GM18951 (cell line): ENCODE measurements around the gene HEYL.
"Not testable (repeated sequence)": the region's sequence is repeated elsewhere in the genome, so short reads cannot be mapped to it uniquely, and the experiment has no call there.

ENCODE experiments used
- POLR2A ChIP-seq: IDR thresholded peaks from 4 replicates; pipeline ENCODE4 v1.6.1; 2011; ENCODE audit warnings: mild to moderate bottlenecking; ENCODE audit not compliant: insufficient read length, insufficient read depth; ENCODE audit errors: extremely low read depth
- in situ Hi-C: fragments of 300-500 bp; cut with MboI; formaldehyde crosslinking; loops from one replicate; pipeline ENCODE4 v1.12.0; 2022; ENCODE audit warnings: low sequenced_read_pairs, mixed read lengths, inconsistent platforms; ENCODE audit not compliant: unreplicated experiment

Gene HEYL

DNA sequence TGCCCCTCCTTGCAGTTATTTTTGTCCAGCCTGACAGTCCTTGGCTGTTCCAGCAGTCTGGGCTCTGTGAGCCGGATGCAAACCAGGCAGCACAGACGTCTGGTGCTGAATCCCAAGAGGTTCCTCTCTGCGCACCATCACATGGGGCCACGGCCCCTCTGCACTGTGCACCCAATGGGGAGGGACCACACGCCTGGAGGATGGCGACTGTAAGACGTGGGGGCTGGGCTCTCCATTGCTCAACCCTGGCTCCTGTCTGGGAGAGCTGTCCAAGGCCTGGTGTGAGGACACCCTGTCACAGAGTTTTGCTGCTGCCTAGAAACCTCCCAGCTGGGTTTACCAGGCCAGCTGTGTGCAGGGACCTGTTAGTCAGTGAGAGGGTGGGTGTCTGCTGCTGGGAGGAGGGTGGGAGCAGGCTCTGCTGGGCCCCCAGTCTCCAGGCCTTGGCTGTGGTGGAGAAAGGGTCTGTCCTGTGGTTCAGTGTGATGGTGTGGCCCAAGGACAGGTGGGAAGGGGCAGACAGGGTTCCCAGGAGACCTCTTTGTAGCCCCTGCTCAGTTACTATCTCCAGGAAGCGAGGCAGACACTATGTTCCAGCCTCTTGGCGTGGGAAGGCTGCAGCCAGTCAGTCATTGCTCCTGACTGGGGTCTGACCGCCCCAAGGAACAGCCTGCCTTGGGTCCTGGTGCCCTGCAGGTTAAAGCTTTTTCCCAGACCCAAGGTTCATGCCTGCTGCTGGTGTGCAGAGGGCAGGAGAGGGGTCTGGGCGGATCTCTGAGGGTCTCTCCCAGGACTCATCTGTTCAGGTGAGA, 13.8 kb downstream of the HEYL start:
- no peak for TF ChIP-seq POLR2A
- in situ Hi-C loops = no loop called here

DNA sequence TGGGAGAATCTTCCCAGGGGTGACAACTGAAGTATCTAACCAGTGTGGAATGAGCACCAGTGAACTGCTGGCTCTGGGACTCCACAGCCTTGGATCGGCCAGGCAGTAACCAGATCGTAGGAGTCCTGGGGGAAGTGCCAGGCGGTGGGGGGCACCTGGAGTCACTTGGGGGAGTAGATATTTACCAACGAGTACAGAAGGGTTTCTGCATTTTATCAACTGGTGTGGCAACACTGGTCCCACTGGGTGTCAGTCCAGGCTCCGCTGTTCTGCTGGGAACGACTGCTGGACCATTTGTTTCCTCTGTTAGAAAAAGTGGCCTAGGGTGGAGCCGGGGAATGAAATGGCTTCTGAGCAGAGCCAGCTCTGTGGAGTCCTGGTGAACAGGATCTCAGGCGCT, 14.4 kb downstream of the HEYL start:
- no peak for TF ChIP-seq POLR2A

DNA sequence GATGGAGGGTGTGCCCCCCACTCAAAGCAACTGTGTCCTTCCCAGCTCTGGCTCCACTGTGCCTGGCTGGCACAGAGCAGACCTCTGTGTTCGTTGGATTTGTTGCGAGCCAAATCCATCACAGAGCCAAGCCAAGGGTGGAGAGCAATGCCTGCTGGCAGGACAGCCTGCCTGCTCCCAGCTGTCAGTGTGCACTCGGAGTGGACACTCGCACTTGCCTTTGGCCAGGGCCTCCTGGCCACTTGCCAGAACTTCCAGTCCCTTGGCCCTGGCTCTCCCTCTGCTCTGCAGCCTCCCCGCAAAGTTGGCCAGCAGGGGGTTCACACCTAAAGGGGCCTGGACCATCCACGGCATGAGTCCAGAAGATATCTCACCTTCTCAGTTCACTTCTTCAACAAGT, 16.4 kb downstream of the HEYL start:
- in situ Hi-C loops = no loop called here
- no peak for TF ChIP-seq POLR2A

More for the DNA sequence above, 14.4 kb downstream of the HEYL start:
- in situ Hi-C loops = no loop called here

DNA sequence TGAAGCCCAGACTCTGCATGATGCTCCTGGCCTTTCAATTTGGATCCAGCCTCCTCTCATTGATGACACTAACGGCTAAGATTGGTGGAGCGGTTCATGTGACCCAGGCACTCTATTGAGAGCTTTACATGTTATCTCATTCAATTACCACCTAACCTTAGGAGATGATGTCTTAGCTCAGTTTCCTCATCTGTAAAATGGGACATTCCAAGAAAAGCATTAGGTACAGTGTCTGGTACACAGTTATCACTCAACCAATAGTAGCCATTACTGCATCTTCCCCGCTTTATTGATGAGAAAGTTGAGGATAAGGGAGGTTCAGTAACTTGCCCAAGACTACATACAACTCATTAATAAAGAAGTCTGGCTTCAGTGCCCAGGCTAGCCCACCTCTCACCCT, 17.0 kb downstream of the HEYL start:
- in situ Hi-C loops = no loop called here
- no peak for TF ChIP-seq POLR2A

DNA sequence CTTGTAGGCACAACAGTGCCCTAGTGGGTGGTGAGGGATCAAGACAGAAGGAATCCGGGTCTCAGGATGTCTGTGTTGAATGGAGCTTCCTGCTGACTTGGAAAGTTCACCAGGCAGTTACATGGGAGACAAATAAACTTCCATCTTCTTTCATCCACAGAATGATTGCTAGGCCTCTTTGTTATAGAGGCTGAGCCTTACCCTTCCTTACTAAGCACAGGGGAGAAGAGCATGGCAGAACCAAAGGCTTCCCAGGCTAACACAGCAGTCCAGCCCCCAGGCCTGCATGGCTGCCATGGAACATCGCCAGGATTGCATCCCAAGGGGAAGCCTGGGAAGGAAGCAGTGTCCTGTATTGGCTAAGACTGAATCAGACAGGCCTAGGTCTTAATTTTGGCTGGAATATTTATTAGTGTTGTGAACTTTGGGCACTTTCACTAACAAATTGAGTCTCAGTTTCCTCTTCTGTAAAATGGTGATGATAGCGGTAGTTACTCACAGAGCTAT, 18.7 kb downstream of the HEYL start:
- TF ChIP-seq POLR2A = no peak
- in situ Hi-C loops = no loop called here

DNA sequence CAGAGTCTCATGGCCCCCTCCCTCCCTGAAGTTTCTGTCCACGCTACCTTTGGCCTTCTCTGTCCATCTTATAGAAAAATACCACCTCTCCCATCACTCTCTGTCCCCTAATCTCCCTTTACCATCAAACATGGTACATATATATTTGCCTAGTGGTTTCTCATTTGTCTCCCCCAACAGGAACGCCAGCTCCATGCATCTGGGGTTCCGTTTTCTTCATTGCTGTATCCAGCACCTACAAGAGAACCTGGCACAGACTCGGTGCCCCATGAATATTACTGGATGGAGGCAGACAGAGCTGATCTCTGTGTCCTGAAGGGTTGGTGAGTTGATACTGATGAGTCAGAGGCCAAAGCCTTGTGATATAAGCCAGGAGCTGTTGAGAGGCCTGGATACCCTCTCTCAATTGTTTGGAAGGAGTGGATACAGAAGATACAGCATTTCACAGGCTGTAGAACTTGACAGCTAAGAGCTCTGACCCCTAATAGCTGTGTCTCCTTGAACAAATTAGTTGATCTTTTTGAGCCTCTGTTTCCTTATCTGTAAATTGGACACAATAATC, 21.9 kb downstream of the HEYL start:
- in situ Hi-C loops = no loop called here
- no peak for TF ChIP-seq POLR2A

DNA sequence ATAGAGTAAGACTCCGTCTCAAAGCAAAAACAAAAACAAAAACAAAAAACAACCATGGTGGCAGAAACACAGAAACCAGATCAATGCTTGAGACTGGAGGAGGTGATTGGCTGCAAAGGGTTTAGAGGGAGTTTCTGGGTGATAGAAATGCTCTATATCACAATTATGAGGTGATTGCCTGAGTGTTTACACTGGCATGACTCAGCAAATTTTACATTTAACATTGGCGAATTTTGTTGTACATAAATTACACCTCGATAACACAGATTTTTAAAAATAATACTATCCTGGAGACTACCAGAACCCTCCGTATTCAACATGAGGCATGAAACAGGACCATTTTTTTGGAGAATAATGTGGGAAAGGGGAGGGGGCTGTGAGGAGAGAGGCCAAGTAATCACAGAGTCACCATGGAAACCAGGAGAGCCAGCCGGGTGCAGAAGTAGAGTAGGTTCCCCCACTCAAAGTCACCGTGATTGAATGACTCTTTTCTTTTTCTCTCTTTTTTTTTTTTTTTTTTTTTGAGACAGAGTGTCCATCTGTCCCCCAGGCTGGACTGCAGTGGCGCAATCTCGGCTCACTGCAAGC, 24.3 kb downstream of the HEYL start:
- TF ChIP-seq POLR2A = no peak
- in situ Hi-C loops = no loop called here

DNA sequence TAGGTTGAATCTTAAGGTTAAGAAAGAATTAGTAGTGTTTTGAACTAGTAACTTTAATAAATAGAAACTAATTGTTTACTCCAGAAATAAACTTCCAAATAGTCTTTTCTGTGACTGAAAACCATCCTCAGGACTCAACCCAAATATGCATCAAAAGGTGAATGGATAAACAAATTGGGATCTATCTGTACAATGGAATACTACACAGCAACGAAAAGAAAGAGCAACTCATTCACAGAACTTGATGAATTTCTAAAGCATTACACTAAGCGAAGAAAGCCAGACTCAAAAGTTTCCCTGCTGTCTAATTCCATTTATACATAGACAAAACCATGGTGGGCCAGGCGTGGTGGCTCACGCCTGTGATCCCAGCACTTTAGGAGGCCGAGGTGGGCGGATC, 25.0 kb downstream of the HEYL start:
- TF ChIP-seq POLR2A = no peak
- in situ Hi-C loops = no loop called here

DNA sequence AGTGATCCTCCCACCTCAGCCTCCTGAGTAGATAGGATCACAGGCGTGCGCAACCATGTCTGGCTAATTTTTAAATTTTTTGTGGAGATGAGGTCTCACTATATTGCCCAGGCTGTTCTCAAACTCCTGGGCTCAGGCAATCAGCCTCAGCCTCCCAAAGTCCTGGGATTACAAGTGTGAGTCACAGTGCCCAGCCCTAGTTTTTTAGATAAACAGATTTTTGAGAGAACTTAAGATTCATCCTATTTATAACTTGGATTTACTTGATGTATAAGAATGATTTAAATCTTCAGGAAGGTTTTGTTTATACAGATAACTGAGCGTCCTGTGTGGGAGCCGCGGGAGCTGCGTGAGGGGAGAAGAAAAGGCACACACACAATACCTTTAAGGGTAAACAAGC, 26.2 kb downstream of the HEYL start:
- in situ Hi-C loops = no loop called here
- TF ChIP-seq POLR2A = no peak

DNA sequence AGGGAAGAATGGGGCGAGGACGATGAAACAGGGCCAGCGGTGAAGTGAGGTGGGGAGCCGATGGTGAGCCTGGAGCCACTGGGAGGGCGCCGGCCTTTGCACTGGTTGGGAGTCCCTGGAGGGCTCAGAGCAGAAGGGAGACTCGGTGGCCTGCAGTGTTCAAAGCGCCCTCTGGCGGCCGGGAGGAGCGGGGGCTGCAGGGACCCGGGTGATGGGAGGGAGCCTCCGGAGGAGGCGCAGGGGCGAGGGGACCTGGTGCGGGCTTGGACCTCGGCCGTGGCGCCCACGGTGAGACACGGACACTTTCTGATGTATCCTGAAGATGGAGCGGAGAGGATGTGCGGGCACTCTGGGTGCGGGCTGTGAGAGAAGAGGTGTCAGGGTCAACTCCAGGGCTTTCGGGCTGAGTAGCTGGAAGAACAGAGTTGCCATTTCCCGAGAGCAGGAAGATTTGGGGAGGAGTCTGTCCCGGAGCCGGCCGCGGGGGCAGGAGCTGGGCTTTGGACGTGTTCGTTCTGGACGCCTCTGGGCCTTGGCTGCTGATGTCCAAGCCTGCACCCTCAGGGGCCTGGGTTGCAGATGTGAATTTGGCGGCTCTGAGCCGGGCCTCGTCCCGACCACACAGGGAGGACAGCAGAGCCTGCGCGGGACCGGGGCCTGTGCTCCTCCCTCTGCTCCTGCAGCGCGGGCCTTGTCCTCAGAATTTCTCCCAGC, 29.7 kb downstream of the HEYL start:
- TF ChIP-seq POLR2A = no peak
- in situ Hi-C loops = no loop called here

DNA sequence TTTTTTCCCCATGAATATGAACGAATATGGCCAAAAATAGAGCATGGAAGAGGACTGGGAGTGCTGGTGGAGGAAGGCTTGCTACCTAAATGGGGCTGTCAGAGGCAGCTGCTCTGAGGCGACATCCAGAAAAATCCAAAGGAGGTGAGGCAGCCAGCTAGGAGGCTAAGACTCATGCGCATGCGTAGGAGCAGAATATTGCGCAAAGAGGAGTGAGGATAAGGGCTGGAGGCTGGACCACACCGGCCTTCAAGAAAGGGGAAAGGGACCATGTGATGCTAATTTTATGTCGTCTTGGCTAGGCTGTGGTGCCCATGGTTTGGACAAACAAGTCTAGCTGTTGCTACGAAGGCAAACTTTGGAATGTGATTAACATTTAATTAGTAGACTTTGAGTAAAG, 30.5 kb downstream of the HEYL start:
- in situ Hi-C loops = no loop called here

DNA sequence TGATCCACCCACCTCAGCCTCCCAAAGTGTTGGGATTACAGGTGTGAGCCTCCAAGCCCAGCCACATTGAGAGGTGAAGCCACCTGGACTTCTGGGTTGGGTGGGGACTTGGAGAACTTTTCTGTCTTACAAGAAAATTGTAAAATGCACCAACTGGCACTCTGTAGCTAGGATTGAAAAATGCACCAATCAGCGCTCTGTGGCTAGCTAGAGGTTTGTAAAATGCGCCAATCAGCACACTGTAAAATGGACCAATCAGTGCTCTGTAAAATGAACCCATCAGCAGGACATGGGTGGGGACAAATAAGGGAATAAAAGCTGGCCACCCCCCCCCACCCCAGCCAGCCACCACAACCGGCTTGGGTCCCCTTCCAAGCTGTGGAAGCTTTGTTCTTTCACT, 35.8 kb downstream of the HEYL start:
- in situ Hi-C loops = not testable (repeated sequence)

More for the DNA sequence above, 30.5 kb downstream of the HEYL start:
- no peak for TF ChIP-seq POLR2A

DNA sequence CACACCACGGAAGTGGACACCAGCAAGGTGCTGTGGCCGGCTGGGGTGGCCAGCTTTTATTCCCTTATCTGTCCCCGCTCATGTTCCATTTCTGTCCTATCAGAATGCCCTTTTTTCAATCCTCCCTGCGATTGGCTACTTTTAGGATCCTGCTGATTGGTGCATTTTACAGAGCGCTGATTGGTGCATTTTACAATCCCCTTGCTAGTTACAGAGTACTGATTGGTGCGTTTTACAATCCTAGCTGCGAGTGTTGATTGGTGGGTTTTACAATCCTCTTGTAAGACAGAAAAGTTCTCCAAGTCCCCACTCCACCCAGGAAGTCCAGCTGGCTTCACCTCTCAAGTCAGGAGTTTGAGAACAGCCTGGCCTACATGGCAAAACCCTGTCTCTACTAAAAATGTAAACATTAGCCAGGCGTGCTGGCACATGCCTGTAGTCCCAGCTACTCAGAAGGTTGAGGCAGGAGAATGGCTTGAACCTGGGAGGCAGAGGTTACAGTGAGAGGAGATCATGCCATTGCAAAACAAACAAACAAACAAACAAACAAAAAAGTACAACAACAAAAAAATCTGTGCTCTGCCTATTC, 37.7 kb downstream of the HEYL start:
- in situ Hi-C loops = not testable (repeated sequence)
